Stimulated activated CD8-positive, alpha-beta memory T cell treated with anti-CD3 and anti-CD28 coated beads, Interleukin-7, amount 100 ng/mL, for 48 hours (primary cell): ENCODE results near the gene KIAA0825.

Experiments
- DNase-seq, 2 donors: peaks; one replicate each; pipeline ENCODE4 v3.0.0-alpha.2; 2020; ENCODE audit warnings: low read depth in 1 of 2; ENCODE audit errors: extremely low read depth in 1 of 2

KIAA0825 gene

GRCh38 chr5:94314460-94315131 lies 303.8 kb downstream of the KIAA0825 start:
- DNase-seq = no peak

- DNase-seq = no peak
These were observed 304.7 kb downstream of the KIAA0825 start for GRCh38 chr5:94313696-94314095.

GRCh38 chr5:94313188-94313587 lies 305.2 kb downstream of the KIAA0825 start:
- DNase-seq = no peak

GRCh38 chr5:94312298-94312697 lies 306.1 kb downstream of the KIAA0825 start:
- DNase-seq = no peak

GRCh38 chr5:94310833-94311232 lies 307.6 kb downstream of the KIAA0825 start:
- DNase-seq = no peak

GRCh38 chr5:94309141-94309540 lies 309.3 kb downstream of the KIAA0825 start:
- DNase-seq = no peak

GRCh38 chr5:94308442-94308841 lies 310.0 kb downstream of the KIAA0825 start:
- no peak for DNase-seq

GRCh38 chr5:94304146-94304545 lies 314.3 kb downstream of the KIAA0825 start:
- DNase-seq = no peak

- no peak for DNase-seq
These were observed 329.5 kb downstream of the KIAA0825 start for GRCh38 chr5:94288937-94289336.

GRCh38 chr5:94285984-94286383 lies 332.4 kb downstream of the KIAA0825 start:
- DNase-seq = no peak

- DNase-seq = no peak
These were observed 335.3 kb downstream of the KIAA0825 start for GRCh38 chr5:94283093-94283492.

GRCh38 chr5:94281236-94281801 lies 337.1 kb downstream of the KIAA0825 start:
- no peak for DNase-seq

- DNase-seq = no peak
These were observed 341.7 kb downstream of the KIAA0825 start for GRCh38 chr5:94276751-94277150.

GRCh38 chr5:94276048-94276447 lies 342.4 kb downstream of the KIAA0825 start:
- no peak for DNase-seq

- no peak for DNase-seq
These were observed 343.7 kb downstream of the KIAA0825 start for GRCh38 chr5:94274707-94275106.

GRCh38 chr5:94268226-94268625 lies 350.2 kb downstream of the KIAA0825 start:
- no peak for DNase-seq

- no peak for DNase-seq
These were observed 351.0 kb downstream of the KIAA0825 start for GRCh38 chr5:94267350-94267899.

- no peak for DNase-seq
These were observed 352.2 kb downstream of the KIAA0825 start for GRCh38 chr5:94266170-94266569.

- DNase-seq = no peak
These were observed 355.3 kb downstream of the KIAA0825 start for GRCh38 chr5:94263068-94263467.

GRCh38 chr5:94260096-94260495 lies 358.3 kb downstream of the KIAA0825 start:
- DNase-seq = no peak

GRCh38 chr5:94254214-94254613 lies 364.2 kb downstream of the KIAA0825 start:
- DNase-seq = no peak

- DNase-seq = no peak
These were observed 367.4 kb downstream of the KIAA0825 start for GRCh38 chr5:94250985-94251384.

- no peak for DNase-seq
These were observed 369.0 kb downstream of the KIAA0825 start for GRCh38 chr5:94249430-94249829.
